Keratinocyte (primary cell): Measurements from ENCODE around the gene RHOA.

Experiments
- CTCF ChIP-seq, 3 experiments: IDR thresholded peaks in 1 of 3; conservative IDR thresholded peaks in 1 of 3; optimal IDR thresholded peaks in 1 of 3; 2 replicates in 2 of 3; 3 replicates in 1 of 3; pipeline versions ENCODE3 to v1.5.1; 2011; ENCODE audit warnings: low read length in 3 of 3, mild to moderate bottlenecking in 3 of 3, moderate library complexity in 2 of 3, control low read depth in 1 of 3, inconsistent platforms in 1 of 3; ENCODE audit not compliant: insufficient read depth in 2 of 3; ENCODE audit errors: extremely low read depth in 1 of 3
- EZH2 ChIP-seq: IDR thresholded peaks from one replicate; pipeline ENCODE4 v1.6.1; 2012; ENCODE audit warnings: inconsistent platforms, mild to moderate bottlenecking, low read length, moderate library complexity

- TF ChIP-seq CTCF (optimal IDR thresholded peaks at IDR 0.05 in 1 of 3, IDR thresholded peaks at IDR 0.05 in 1 of 3, conservative IDR thresholded peaks at IDR 0.05 in 1 of 3; ENCODE audit: extremely low read depth in 1 of 3, insufficient read depth in 2 of 3, low read length in 3 of 3) (no peak), EZH2 (no peak)
Measured at GRCh38 chr3:49371946-49372345, 39.8 kb downstream of the RHOA start.
